HCT116 (cell line): Measurements from ENCODE around the gene SPATA25. TPM values are rescaled to one million over a fixed set of nuclear protein-coding genes. Genes with fewer than 3 reads are reported as not detected.

Experiments used
- ATAC-seq: fragments of 200-7000 bp; cut with Tn5 transposase; 2 replicates; pipeline ENCODE4 v1.9.1; 2020; ENCODE audit warnings: mild to moderate bottlenecking, moderate library complexity
- BruUV-seq: library from RNA; stranded (reverse); fragments of 400-500 nt; replicated peaks from 2 replicates; lab custom pipeline; 2021; lab: Mats Ljungman, UMichigan
- CTCF ChIA-PET: fragments of 300-600 bp; sonication (Branson Sonifier 250); formaldehyde crosslinking; loops from one replicate; lab custom pipeline; 2021; ENCODE audit warnings: antibody characterized with exemption; lab: Charles Lee
- POLR2A ChIA-PET: fragments of 300-600, 350-600 bp; sonication (Branson Sonifier 250); formaldehyde crosslinking; loops from one replicate; lab custom pipeline; 2021; ENCODE audit warnings: antibody characterized with exemption; lab: Charles Lee
- RAD21 ChIA-PET, 2 experiments: fragments of 300-600 bp; sonication (Branson Sonifier 250); formaldehyde crosslinking; loops; one replicate each; lab custom pipeline; 2023; ENCODE audit warnings: low total read pairs in 2 of 2; ENCODE audit not compliant: uncharacterized antibody in 2 of 2, unreplicated experiment in 2 of 2, low non-redundant PET in 1 of 2; lab: Charles Lee
- DNase-seq: peaks from one replicate; pipeline ENCODE4 v3.0.0-alpha.2; 2010; ENCODE audit warnings: low read depth, low spot score
- H2AFZ ChIP-seq: fragments of 200-600 bp; shearing (Covaris generic), sonication (generic); 2 replicates; pipeline ENCODE4 v1.6.1; 2017; ENCODE audit warnings: low read depth, mixed run types, mixed read lengths, antibody characterized with exemption, low read length; ENCODE audit not compliant: poor library complexity, severe bottlenecking
- H3K27ac ChIP-seq: 2 replicates; pipeline ENCODE4 v1.5.1; 2012; ENCODE audit warnings: low read depth, low read length
- H3K27me3 ChIP-seq: fragments of 200-600 bp; sonication (generic); 2 replicates; pipeline ENCODE4 v1.6.1; 2016; ENCODE audit warnings: mixed run types, low read length, mixed read lengths; ENCODE audit not compliant: insufficient read depth
- H3K36me3 ChIP-seq, 2 experiments: fragments of 200-500 bp in 1 of 2; fragments of 200-600 bp in 1 of 2; sonication (Bioruptor generic) in 1 of 2; sonication (generic) in 1 of 2; 2 replicates each; pipeline versions ENCODE4 v1.5.1 to v1.6.1; 2014 to 2016; ENCODE audit warnings: low read length in 2 of 2, inconsistent platforms in 1 of 2, mixed read lengths in 1 of 2, mixed run types in 1 of 2; ENCODE audit not compliant: insufficient read depth in 2 of 2, control insufficient read depth in 1 of 2
- H3K4me1 ChIP-seq, 2 experiments: fragments of 200-600 bp in 1 of 2; sonication (generic) in 1 of 2; 2 replicates each; pipeline versions ENCODE4 v1.5.1 to v1.6.1; 2012 to 2017; ENCODE audit warnings: low read length in 2 of 2, inconsistent platforms in 1 of 2, mild to moderate bottlenecking in 1 of 2, mixed read lengths in 1 of 2, mixed run types in 1 of 2, moderate library complexity in 1 of 2; ENCODE audit not compliant: insufficient read depth in 2 of 2, control insufficient read depth in 1 of 2
- H3K4me2 ChIP-seq: fragments of 200-600 bp; sonication (generic); 2 replicates; pipeline ENCODE4 v1.6.1; 2017; ENCODE audit warnings: mixed run types, low read length, mixed read lengths
- H3K4me3 ChIP-seq, 2 experiments: fragments of 200-600 bp in 1 of 2; sonication (generic) in 1 of 2; replicated peaks in 1 of 2; 2 replicates each; pipeline ENCODE4 v1.5.1; 2011 to 2016; ENCODE audit warnings: low read length in 2 of 2, control low read depth in 1 of 2, low read depth in 1 of 2, mild to moderate bottlenecking in 1 of 2, mixed read lengths in 1 of 2, mixed run types in 1 of 2
- H3K79me2 ChIP-seq: fragments of 200-600 bp; sonication (generic); 2 replicates; pipeline ENCODE4 v1.6.1; 2017; ENCODE audit warnings: mild to moderate bottlenecking, mixed run types, low read length, moderate library complexity, mixed read lengths; ENCODE audit not compliant: insufficient read depth
- H3K9ac ChIP-seq: fragments of 200-600 bp; sonication (generic); 2 replicates; pipeline ENCODE4 v1.6.1; 2016; ENCODE audit warnings: low read length, mixed read lengths
- H3K9me2 ChIP-seq: fragments of 200-600 bp; sonication (generic), shearing (Covaris generic); 2 replicates; pipeline ENCODE4 v1.6.1; 2017; ENCODE audit warnings: mixed run types, mild to moderate bottlenecking, moderate library complexity; ENCODE audit not compliant: insufficient read depth
- H3K9me3 ChIP-seq, 2 experiments: fragments of 200-500 bp in 1 of 2; fragments of 200-600 bp in 1 of 2; sonication (Bioruptor generic) in 1 of 2; sonication (generic) in 1 of 2; 2 replicates each; pipeline ENCODE4 v1.6.1; 2014 to 2017; ENCODE audit warnings: low read length in 2 of 2, mixed read lengths in 2 of 2, inconsistent platforms in 1 of 2, low read depth in 1 of 2, mild to moderate bottlenecking in 1 of 2, mixed run types in 1 of 2, moderate library complexity in 1 of 2; ENCODE audit not compliant: control insufficient read depth in 1 of 2, insufficient read depth in 1 of 2
- H4K20me1 ChIP-seq: fragments of 200-600 bp; sonication (generic), shearing (Covaris generic); 2 replicates; pipeline ENCODE4 v1.6.1; 2017; ENCODE audit warnings: mixed run types, mild to moderate bottlenecking, moderate library complexity; ENCODE audit not compliant: insufficient read depth
- ELF1 ChIP-seq: IDR thresholded peaks from 2 replicates; pipeline ENCODE4 v1.6.1; 2012; ENCODE audit warnings: low read depth, borderline replicate concordance
- EZH2 ChIP-seq: fragments of 200-600 bp; sonication (generic); IDR thresholded peaks from 2 replicates; pipeline ENCODE4 v1.6.1; 2017; ENCODE audit warnings: antibody characterized with exemption, mixed run types
- EZH2phosphoT487 ChIP-seq: fragments of 200-600 bp; IDR thresholded peaks from 2 replicates; pipeline ENCODE4 v1.6.1; 2018; ENCODE audit warnings: antibody characterized with exemption, borderline replicate concordance
- FOSL1 ChIP-seq: IDR thresholded peaks from 2 replicates; pipeline ENCODE4 v1.6.1; 2012; ENCODE audit warnings: low read depth
- JUND ChIP-seq: IDR thresholded peaks from 2 replicates; pipeline ENCODE4 v1.6.1; 2012
- POLR2A ChIP-seq: IDR thresholded peaks from 2 replicates; pipeline ENCODE4 v1.7.0; 2011; ENCODE audit warnings: borderline replicate concordance; ENCODE audit not compliant: insufficient read depth, insufficient read length; ENCODE audit errors: extremely low read depth
- POLR2AphosphoS5 ChIP-seq: IDR thresholded peaks from 2 replicates; pipeline ENCODE4 v1.6.1; 2011; ENCODE audit warnings: mild to moderate bottlenecking, low read depth, low read length, moderate library complexity
- SIN3A ChIP-seq: IDR thresholded peaks from 2 replicates; pipeline ENCODE4 v1.6.1; 2012; ENCODE audit warnings: low read depth
- SP1 ChIP-seq: IDR thresholded peaks from 2 replicates; pipeline ENCODE4 v1.6.1; 2012; ENCODE audit warnings: low read depth
- SRF ChIP-seq: IDR thresholded peaks from 2 replicates; pipeline ENCODE4 v1.6.1; 2012; ENCODE audit warnings: low read depth
- TCF7L2 ChIP-seq: IDR thresholded peaks from 2 replicates; pipeline ENCODE4 v1.7.0; 2011; ENCODE audit warnings: borderline replicate concordance, inconsistent platforms; ENCODE audit not compliant: insufficient read depth, insufficient read length; ENCODE audit errors: extremely low read depth
- YY1 ChIP-seq: IDR thresholded peaks from 2 replicates; pipeline ENCODE4 v1.6.1; 2011; ENCODE audit warnings: low read length, low read depth, moderate library complexity, mild to moderate bottlenecking; ENCODE audit not compliant: insufficient replicate concordance; ENCODE audit errors: extremely low read depth
- ZFX ChIP-seq: fragments of 450-650 bp; IDR thresholded peaks from 2 replicates; pipeline ENCODE4 v1.6.1; 2017
- ZNF274 ChIP-seq: fragments of 200-500 bp; sonication (Bioruptor generic); IDR thresholded peaks from 2 replicates; pipeline ENCODE4 v1.6.1; 2014; ENCODE audit warnings: mild to moderate bottlenecking, low read depth, low read length, inconsistent platforms
- intact Hi-C: fragments of 100-400 bp; cut with micrococcal nuclease; formaldehyde crosslinking; loops from 2 replicates; pipeline ENCODE4 v1.10.0; 2022
- total RNA-seq: library from RNA; stranded (reverse); gene quantifications from one replicate; pipeline ENCODE4 v1.2.1, GENCODE V29; 2021; ENCODE audit not compliant: unreplicated experiment
- TF ChIP-seq, protein P1 (sequence below): IDR thresholded peaks from 2 replicates; pipeline ENCODE4 v1.6.1; 2011; ENCODE audit warnings: mild to moderate bottlenecking, low read length, moderate library complexity; ENCODE audit not compliant: insufficient replicate concordance; ENCODE audit errors: extremely low read depth
- TF ChIP-seq, protein P2 (sequence below): IDR thresholded peaks from 2 replicates; pipeline ENCODE4 v1.6.1; 2012
- TF ChIP-seq, protein P3 (sequence below): IDR thresholded peaks from 2 replicates; pipeline ENCODE4 v1.6.1; 2012

The SPATA25 gene
- total RNA-seq, 1 experiment from 2014 or later, result 0.42 TPM

DNA sequence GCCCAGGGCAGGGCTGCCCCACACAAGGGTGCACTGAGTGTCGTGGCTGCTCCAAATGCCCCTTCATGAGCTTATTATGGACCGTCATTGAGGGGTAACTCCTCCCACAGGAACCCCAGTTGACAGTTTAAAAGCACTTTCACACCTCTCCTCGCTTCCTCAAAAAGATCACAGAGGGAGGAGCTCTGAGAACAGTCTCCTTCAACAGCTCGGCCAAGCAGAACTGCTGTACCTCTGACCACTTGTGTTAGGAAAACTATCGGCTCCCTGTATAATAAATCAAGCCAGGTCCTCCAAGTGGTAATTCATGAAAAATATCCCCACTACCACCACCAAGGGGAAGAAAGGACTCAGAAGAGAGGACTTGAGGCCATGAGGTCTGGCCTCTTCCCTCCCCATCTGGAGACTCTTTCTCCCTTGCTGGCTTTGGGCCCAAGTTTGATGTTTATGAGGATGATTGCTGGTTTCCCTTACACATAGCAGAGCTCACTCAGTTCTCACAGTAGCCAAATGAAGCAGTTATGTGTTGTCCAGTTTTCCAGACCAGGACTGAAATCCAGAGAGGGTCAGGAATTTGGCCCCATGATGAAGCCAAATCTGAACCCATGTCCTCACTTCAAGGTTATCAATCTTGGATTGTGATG is 45.1 kb downstream of the SPATA25 start:
- Histone ChIP-seq H3K4me1 (no peaks in the 10 kb centered on the region), H3K27me3 (no peaks in the 10 kb centered on the region), H3K27ac (no peak overlapping the region), H3K36me3 (peaks cover 0 to 2% of the 10 kb centered on the region in 2 experiments; a peak in 2 of 4 replicates), H3K9ac (no peak overlapping the region), H3K79me2 (no peaks in the 10 kb centered on the region), H3K4me3 (no peak overlapping the region), H4K20me1 (no peaks in the 10 kb centered on the region), H3K9me2 (no peaks in the 10 kb centered on the region), H3K4me2 (no peak overlapping the region), H2AFZ (no peak overlapping the region), H3K9me3 (no peaks in the 10 kb centered on the region)
- intact Hi-C loops, result no loop called here
- no TSS peak for BruUV-seq
- ChIA-PET RAD21 (no interaction called here), POLR2A (no interaction called here), CTCF (no interaction called here)
- no peak for DNase-seq
- ATAC-seq, result no peak
- TF ChIP-seq POLR2A (no peak), ZNF274 (no peak), EZH2phosphoT487 (no peak), TCF7L2 (no peak), ZFX (no peak), SP1 (no peak), JUND (no peak), EZH2 (no peak), POLR2AphosphoS5 (no peak), YY1 (no peak), SRF (no peak), ELF1 (no peak), SIN3A (no peak), FOSL1 (no peak)
- TF ChIP-seq, protein P1, sequence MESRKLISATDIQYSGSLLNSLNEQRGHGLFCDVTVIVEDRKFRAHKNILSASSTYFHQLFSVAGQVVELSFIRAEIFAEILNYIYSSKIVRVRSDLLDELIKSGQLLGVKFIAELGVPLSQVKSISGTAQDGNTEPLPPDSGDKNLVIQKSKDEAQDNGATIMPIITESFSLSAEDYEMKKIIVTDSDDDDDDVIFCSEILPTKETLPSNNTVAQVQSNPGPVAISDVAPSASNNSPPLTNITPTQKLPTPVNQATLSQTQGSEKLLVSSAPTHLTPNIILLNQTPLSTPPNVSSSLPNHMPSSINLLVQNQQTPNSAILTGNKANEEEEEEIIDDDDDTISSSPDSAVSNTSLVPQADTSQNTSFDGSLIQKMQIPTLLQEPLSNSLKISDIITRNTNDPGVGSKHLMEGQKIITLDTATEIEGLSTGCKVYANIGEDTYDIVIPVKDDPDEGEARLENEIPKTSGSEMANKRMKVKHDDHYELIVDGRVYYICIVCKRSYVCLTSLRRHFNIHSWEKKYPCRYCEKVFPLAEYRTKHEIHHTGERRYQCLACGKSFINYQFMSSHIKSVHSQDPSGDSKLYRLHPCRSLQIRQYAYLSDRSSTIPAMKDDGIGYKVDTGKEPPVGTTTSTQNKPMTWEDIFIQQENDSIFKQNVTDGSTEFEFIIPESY, result no peak
- TF ChIP-seq, protein P2, sequence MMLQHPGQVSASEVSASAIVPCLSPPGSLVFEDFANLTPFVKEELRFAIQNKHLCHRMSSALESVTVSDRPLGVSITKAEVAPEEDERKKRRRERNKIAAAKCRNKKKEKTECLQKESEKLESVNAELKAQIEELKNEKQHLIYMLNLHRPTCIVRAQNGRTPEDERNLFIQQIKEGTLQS, result no peak
- TF ChIP-seq, protein P3, sequence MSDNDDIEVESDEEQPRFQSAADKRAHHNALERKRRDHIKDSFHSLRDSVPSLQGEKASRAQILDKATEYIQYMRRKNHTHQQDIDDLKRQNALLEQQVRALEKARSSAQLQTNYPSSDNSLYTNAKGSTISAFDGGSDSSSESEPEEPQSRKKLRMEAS, result no peak
